Central memory CD4-positive, alpha-beta T cell (primary cell): ENCODE data around the gene ACBD6.

ENCODE experiments used
- DNase-seq: peaks from one replicate; pipeline ENCODE4 v3.0.0; 2022

Gene ACBD6

GRCh38 chr1:180524915-180525714 is 22.7 kb upstream of the ACBD6 start:
- no peak for DNase-seq

- no peak for DNase-seq
These were observed 22.0 kb upstream of the ACBD6 start for GRCh38 chr1:180524160-180524914.

- no peak for DNase-seq
These were observed 19.8 kb upstream of the ACBD6 start for GRCh38 chr1:180522213-180522515.

- DNase-seq = no peak
These were observed 19.3 kb upstream of the ACBD6 start for GRCh38 chr1:180521474-180522212.

- no peak for DNase-seq
These were observed 17.5 kb upstream of the ACBD6 start for GRCh38 chr1:180519846-180520245.

GRCh38 chr1:180515857-180516388 is 13.5 kb upstream of the ACBD6 start:
- peak; percentile 51 for DNase-seq

- DNase-seq = no peak
These were observed 13.0 kb upstream of the ACBD6 start for GRCh38 chr1:180515364-180515763.

GRCh38 chr1:180513531-180513930 is 11.2 kb upstream of the ACBD6 start:
- no peak for DNase-seq

- DNase-seq = no peak
These were observed 8.5 kb upstream of the ACBD6 start for GRCh38 chr1:180510882-180511281.

GRCh38 chr1:180508725-180509097 is 6.3 kb upstream of the ACBD6 start:
- DNase-seq = no peak

GRCh38 chr1:180507795-180508724 is 5.7 kb upstream of the ACBD6 start:
- no peak for DNase-seq

- no peak for DNase-seq
These were observed 3.5 kb upstream of the ACBD6 start for GRCh38 chr1:180505732-180506335.

GRCh38 chr1:180504186-180504585 is 1.8 kb upstream of the ACBD6 start:
- no peak for DNase-seq

GRCh38 chr1:180503280-180503862 is 994 bp upstream of the ACBD6 start:
- no peak for DNase-seq

- no peak for DNase-seq
These were observed 464 bp downstream of the ACBD6 start for GRCh38 chr1:180501865-180502360.

GRCh38 chr1:180500689-180501088 is 1.7 kb downstream of the ACBD6 start:
- no peak for DNase-seq

- no peak for DNase-seq
These were observed 3.8 kb downstream of the ACBD6 start for GRCh38 chr1:180498594-180498993.

- DNase-seq = no peak
These were observed 4.6 kb downstream of the ACBD6 start for GRCh38 chr1:180497826-180498225.

GRCh38 chr1:180494370-180494769 is 8.0 kb downstream of the ACBD6 start:
- no peak for DNase-seq

GRCh38 chr1:180489976-180490375 is 12.4 kb downstream of the ACBD6 start:
- no peak for DNase-seq

GRCh38 chr1:180489313-180489712 is 13.1 kb downstream of the ACBD6 start:
- no peak for DNase-seq
